Measurements from ENCODE around the gene KBTBD12.

DNA sequence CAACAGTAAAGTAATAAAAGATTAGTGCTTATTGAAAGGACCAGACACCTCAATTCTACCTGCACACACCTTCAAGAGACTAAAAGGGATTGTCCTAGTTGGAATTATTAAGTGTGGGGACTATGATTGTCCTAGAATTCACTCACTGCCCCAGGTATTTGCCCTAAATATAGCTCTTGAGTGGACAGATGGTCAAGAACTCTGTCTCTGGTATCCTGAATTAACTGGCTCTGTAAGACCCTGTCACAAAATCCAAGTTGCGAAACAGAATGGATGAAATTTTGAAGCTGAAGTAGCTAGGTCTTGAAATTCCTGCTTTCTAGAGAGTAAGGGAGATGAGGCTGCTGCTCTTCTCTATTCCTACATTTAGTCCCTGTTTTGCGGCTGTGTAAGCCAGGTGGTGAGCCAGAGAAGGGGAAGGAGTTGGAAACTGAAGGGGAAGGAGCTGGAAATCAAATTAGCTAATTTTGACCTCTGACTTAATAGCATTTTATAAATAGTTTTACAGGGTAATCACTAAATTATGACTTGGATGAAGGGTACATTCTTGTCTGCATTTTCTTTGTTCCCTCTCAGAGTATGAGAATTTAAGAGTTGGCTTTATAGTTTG, 34.5 kb downstream of the KBTBD12 start:
- TF ChIP-seq CTCF (IDR thresholded peaks at IDR 0.05) (no peak), POLR2A (IDR thresholded peaks at IDR 0.05) (no peak)
